Ammon's horn (tissue), 1 donor: ENCODE results near the gene CYP11A1.

Experiments
- DNase-seq: peaks from one replicate; pipeline ENCODE4 v3.0.0-alpha.2; 2016; ENCODE audit warnings: low spot score

Gene CYP11A1

GRCh38 chr15:74388363-74388951, 21.0 kb upstream of the CYP11A1 start:
- DNase-seq = no peak

DNA sequence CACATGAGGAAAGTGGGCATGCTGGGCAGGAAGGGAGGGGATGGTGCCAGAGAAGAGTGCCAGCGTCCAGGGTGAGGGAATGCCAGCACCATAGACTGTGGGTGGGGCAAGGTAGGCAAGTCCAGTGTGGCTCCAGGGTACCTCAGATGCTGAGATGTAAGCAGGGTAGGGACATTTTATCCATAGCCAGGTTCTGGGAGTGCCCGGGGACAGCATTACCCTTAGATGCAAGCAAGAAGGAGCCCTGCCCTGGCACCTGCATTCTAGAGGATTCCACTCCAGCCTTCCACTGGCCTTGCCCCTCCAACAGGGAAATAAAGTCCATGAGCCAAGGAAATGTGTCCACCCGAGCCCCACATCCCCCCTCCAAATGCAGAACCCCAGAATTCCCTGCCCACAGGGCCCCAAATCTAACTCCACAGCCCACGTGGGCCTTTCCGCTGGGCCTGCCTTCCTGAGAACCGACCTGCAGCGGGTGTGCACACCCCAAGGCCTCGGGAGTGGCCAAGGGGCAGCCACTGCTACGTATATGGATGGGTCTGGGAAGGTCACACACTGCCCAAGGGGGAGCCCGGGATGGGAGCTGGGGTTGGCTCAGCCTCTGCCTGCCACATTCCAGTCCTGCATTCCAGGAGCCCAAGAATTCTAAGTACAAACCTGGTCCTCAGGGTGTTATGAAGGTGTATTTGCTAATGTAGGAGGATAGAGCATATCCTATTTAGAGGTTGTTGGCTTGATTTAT, 20.3 kb upstream of the CYP11A1 start:
- DNase-seq = no peak

- no peak for DNase-seq
Observed at GRCh38 chr15:74387141-74387541, 19.7 kb upstream of the CYP11A1 start.

- DNase-seq = no peak
Observed at GRCh38 chr15:74386496-74387140, 19.2 kb upstream of the CYP11A1 start.

DNA sequence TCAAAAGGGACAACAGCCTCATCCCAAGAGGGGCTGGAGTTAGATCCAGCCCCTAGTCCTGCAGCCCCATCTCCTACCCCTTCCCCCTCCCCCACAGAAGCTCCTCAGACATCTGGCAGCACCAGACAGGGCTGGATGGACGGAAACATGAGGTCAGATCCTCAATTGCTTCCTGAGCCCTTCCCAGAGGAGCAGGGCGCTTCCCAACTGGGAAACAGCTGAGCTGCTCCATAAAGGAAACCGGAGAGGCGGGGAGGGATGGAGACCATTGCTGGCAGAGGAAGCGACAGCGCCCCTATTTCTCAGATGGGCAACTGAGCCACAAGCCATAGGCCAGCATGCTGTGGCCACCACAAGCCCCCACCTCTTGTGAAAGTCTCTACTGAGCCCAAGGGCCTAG, 18.3 kb upstream of the CYP11A1 start:
- no peak for DNase-seq

DNA sequence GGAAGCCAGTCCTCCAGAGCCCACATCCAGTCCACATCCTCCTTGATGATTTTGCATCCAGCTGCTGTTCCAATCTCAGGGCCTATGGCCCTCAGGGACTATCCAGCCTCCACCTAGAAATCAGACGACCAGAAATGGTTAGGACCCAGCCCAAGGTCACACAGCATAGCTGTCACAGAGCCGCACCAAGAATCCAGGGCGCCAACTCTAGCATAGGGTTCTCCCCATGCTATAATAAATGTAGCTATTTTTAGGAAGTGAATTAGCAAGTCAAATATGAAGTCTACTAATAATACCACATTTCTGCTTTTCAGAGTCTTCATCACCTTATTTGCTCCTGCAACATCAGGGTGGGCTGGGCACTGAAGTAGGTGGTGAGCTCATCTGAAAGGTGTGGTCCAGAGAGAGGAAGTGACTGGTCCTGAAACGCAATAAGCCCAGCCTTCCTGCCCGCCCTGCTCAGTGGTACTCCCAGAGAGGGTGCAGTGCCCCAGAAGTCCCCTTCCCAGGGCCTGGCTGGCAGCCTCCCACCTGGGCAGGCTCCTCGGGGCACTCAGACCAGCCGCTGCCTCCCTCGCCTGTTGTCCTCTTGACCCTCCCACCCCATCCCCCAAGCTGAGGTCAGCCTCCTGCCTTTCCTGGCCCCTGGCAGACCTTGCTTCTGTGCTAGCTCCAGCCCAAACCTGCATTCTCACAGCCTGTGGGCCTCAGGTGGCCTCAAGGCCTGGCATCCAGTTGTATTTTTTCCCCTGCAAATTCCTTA, 17.6 kb upstream of the CYP11A1 start:
- no peak for DNase-seq

GRCh38 chr15:74384566-74384880, 17.1 kb upstream of the CYP11A1 start:
- no peak for DNase-seq

DNA sequence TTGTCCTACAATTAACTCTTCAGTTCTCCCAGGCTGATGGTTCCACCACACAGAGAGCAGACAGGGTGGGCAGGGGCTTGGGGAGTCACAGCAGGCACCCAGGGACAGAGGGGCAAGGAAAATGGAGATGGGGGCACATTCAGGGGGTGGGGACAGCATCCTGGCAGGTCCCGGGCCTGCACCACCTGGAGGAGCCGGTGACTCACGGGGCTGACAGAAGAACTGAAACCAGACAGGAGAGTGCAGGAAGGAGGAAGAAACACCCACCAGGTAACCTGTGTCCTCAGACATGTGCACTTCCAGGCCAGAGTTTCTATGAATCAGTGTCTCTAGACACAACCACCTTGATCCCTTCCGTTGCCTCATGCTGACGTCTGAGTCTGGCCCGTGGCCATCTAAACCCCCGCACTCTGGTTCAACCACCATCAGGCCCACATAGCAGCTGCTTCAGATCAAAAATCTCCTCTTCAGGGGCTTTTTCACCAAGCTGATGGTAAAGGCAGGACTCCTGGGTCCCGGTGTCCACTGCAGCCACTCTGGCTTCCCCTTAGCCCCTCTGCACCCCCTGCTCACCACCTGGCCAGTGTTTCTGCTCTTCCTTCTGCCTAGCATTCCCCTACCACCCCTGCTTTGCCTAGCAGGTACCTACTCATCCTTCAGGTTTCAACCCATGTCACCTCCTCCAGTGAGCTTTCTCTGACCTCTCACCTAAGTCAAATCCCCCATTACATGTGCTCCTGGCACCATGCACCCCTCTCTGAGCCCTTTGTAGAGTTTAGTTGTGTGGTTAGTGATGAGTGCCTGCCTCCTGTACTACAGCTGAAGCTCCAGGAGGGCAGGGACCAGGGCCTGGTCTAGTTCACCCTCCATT, 16.5 kb upstream of the CYP11A1 start:
- no peak for DNase-seq

GRCh38 chr15:74383286-74383685, 15.8 kb upstream of the CYP11A1 start:
- DNase-seq = no peak

DNA sequence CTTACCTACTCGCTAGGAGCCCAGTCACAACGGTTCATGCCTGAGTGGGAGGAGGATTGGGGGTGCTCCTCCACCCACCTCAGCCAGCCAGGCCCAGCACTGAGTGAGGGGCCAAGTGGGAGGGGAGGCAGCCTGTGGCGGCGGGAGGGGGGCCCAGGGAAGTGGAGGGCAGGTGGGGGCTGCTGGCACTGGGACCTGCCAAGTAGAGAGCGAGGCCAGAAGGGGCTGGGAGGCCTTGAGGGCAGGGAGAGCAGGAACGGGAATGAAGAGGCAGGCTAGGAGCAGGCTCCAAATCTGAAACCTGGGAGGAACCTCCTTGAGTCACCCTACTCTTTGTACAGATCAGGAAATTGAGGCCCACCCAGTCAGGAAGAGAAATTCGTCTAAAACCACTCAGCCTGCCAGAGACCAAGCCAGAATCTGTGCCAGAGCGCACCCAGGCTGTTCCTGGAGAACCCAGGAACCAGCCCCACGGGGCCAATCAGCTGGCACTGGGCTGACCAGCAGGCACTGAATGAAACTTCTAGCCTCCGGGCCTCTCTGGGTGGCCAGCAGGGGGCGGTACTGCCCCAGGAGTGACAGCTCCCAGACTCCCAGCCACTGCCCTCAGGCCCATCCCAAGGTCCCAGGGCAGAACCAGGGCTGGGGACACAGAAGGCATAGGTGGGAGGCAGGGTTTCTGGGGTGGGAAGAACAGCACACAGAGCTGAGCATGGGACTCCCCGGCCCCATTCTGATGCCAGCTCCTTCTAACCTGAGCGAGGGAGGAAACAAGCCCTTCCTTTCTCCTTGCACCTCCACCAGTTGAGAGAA, 14.8 kb upstream of the CYP11A1 start:
- peak; percentile 92 for DNase-seq

DNA sequence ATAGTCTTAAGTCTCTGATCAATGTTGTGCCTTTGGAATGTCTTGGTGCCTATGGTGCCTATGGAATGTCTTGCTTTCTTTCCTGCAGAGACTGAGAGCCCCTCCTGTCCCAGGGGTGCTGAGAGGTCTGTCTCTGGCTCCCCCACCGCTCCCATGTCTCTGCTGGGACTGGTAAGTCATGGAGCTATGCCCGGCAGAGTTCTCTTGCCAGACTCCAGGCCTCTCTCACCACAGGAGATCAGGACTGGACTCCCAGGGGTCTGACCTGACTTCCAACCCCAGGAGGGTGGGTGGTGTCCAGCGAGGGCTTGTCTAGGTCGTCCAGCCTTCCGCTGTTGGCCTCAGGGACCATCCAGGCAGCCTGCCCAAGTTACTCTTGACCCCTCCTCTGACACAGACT, 14.0 kb upstream of the CYP11A1 start:
- no peak for DNase-seq

- DNase-seq = no peak
Observed at GRCh38 chr15:74381190-74381453, 13.7 kb upstream of the CYP11A1 start.

- DNase-seq = no peak
Observed at GRCh38 chr15:74380361-74381189, 13.1 kb upstream of the CYP11A1 start.

DNA sequence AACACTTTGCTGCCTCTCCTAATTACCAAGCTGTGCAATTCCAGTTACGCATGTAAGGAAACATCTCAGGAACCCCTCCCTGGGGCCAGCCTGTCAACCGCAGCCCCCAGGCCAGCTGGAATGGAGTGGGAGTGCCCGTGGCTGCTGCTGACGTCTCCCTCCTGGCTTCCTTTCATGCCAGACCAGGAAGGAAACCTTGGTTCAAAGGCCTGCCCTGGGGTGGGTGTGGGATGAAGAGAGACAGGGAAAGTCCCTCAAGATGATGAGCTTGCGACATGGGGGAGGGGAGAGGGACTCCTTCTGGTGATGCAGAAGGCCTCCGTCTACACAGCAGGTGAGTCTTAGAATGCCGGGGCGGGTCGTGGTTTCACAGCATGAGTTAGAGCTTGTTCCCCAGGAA, 11.4 kb upstream of the CYP11A1 start:
- no peak for DNase-seq

- no peak for DNase-seq
Observed at GRCh38 chr15:74377831-74378766, 10.7 kb upstream of the CYP11A1 start.

GRCh38 chr15:74376825-74377581, 9.6 kb upstream of the CYP11A1 start:
- DNase-seq = no peak

- DNase-seq = no peak
Observed at GRCh38 chr15:74376226-74376625, 8.8 kb upstream of the CYP11A1 start.

- DNase-seq = peak; percentile 84
Observed at GRCh38 chr15:74375303-74375693, 7.9 kb upstream of the CYP11A1 start.
